ENCODE results near the gene KPNA5. TPM values are rescaled to one million over a fixed set of nuclear protein-coding genes. Genes with fewer than 3 reads are reported as not detected.

The KPNA5 gene
- total RNA-seq, 2 experiments from 2014 or later = 12.4 to 12.6 TPM

DNA sequence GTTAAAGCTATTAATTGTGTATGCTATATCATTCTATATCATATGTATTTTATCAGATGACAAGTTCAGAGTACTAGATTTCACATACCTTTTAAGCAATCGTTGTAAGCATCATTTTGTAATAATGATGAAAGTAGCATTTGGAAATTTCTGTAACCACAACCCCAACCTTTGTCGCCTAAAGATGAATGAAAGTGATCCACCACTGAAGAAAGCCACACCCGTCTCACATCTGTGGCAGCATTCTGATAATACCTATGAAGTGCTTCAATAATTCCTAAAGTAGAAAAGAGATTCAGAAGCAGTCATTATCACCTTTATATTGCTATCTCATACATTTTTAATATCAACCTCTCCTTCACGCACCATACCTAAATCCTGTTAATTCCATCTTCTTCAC is 29.1 kb upstream of the KPNA5 start:
- CTCF ChIA-PET (ENCODE audit: unreplicated experiment) = no interaction called here
- Histone ChIP-seq H3K9me3 (ENCODE audit: low read length) (no peaks in the 10 kb centered on the region), H3K9me2 (ENCODE audit: insufficient read depth, low read length) (no peaks in the 10 kb centered on the region), H3K36me3 (ENCODE audit: insufficient read depth, low read length) (peaks cover 82% of the 10 kb centered on the region), H3K27ac (ENCODE audit: low read depth, low read length, poor library complexity, severe bottlenecking) (no peak overlapping the region), H3K4me3 (ENCODE audit: low read depth, low read length, poor library complexity, severe bottlenecking) (no peak overlapping the region), H3K4me1 (ENCODE audit: insufficient read depth, low read length, poor library complexity, severe bottlenecking) (no peaks in the 10 kb centered on the region), H3K79me2 (ENCODE audit: insufficient read depth, low read depth, low read length) (no peaks in the 10 kb centered on the region; the same call in 1 of the 2 replicates), H4K20me1 (ENCODE audit: insufficient read depth, low read length) (no peaks in the 10 kb centered on the region), H2AFZ (ENCODE audit: low read length) (no peak overlapping the region), H3K4me2 (ENCODE audit: low read length) (no peak overlapping the region)
- BruUV-seq (replicated peaks) = no TSS peak
- intact Hi-C loops (cut with micrococcal nuclease; ENCODE audit: unreplicated experiment) = no loop called here
- DNase-seq (ENCODE audit: low spot score) = no peak
- POLR2A ChIA-PET = interaction anchor here (0.6 to 1.0 kb wide), 3 partner anchors 22 to 117 kb away, joined by 3 to 4 read pairs (median 3); no protein-coding TSS in a partner anchor
- TF ChIP-seq, protein P1, sequence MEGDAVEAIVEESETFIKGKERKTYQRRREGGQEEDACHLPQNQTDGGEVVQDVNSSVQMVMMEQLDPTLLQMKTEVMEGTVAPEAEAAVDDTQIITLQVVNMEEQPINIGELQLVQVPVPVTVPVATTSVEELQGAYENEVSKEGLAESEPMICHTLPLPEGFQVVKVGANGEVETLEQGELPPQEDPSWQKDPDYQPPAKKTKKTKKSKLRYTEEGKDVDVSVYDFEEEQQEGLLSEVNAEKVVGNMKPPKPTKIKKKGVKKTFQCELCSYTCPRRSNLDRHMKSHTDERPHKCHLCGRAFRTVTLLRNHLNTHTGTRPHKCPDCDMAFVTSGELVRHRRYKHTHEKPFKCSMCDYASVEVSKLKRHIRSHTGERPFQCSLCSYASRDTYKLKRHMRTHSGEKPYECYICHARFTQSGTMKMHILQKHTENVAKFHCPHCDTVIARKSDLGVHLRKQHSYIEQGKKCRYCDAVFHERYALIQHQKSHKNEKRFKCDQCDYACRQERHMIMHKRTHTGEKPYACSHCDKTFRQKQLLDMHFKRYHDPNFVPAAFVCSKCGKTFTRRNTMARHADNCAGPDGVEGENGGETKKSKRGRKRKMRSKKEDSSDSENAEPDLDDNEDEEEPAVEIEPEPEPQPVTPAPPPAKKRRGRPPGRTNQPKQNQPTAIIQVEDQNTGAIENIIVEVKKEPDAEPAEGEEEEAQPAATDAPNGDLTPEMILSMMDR (conservative IDR thresholded peaks at IDR 0.05; ENCODE audit: low read length) = no peak
- TF ChIP-seq EZH2phosphoT487 (IDR thresholded peaks at IDR 0.05; ENCODE audit: borderline replicate concordance, low read depth, low read length) = no peak

DNA sequence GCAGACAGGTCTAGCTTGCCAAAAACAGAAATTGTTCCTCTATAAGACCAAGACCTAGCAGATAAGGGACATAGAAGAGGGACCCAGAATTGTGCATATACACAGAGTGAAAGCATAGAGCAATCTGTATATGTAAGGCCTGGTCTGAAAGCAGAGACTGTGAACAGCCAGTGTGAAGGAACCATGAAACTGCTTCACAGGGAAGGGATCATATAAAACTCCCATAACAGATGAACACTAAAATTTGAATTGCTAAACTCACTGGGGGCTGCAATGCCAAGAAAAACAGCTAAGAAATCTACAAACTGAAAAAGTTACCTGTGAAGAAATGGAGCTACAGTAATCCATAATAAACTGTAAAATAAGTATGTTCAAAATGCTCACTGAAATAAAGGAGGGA is 19.4 kb upstream of the KPNA5 start:
- Histone ChIP-seq H3K4me2 (ENCODE audit: low read length) (no peak overlapping the region), H3K79me2 (ENCODE audit: insufficient read depth, low read depth, low read length) (peaks cover 72% of the 10 kb centered on the region), H2AFZ (ENCODE audit: low read length) (no peak overlapping the region), H3K4me3 (ENCODE audit: low read depth, low read length, poor library complexity, severe bottlenecking) (no peak overlapping the region), H3K9me2 (ENCODE audit: insufficient read depth, low read length) (no peaks in the 10 kb centered on the region), H3K4me1 (ENCODE audit: insufficient read depth, low read length, poor library complexity, severe bottlenecking) (peaks cover 15% of the 10 kb centered on the region), H3K27ac (ENCODE audit: low read depth, low read length, poor library complexity, severe bottlenecking) (no peak overlapping the region), H3K9me3 (ENCODE audit: low read length) (no peaks in the 10 kb centered on the region), H3K36me3 (ENCODE audit: insufficient read depth, low read length) (peaks cover 52% of the 10 kb centered on the region), H4K20me1 (ENCODE audit: insufficient read depth, low read length) (peaks cover 17% of the 10 kb centered on the region; the same call in 1 of the 2 replicates)
- TF ChIP-seq EZH2phosphoT487 (IDR thresholded peaks at IDR 0.05; ENCODE audit: borderline replicate concordance, low read depth, low read length) = no peak
- TF ChIP-seq, protein P1 (conservative IDR thresholded peaks at IDR 0.05; ENCODE audit: low read length) = no peak
- BruUV-seq (replicated peaks) = no TSS peak
- ChIA-PET CTCF (ENCODE audit: unreplicated experiment) (no interaction called here), POLR2A (interaction anchor here (0.6 to 1.3 kb wide), 6 partner anchors 11 to 605 kb away, joined by 3 to 4 read pairs (median 3); no protein-coding TSS in a partner anchor)
- no peak for DNase-seq (ENCODE audit: low spot score)
- intact Hi-C loops (cut with micrococcal nuclease; ENCODE audit: unreplicated experiment) = loop anchor here (10.0 kb wide), 2 partner anchors 247 to 387 kb away; partner anchors contain the start of gene TSPYL1

DNA sequence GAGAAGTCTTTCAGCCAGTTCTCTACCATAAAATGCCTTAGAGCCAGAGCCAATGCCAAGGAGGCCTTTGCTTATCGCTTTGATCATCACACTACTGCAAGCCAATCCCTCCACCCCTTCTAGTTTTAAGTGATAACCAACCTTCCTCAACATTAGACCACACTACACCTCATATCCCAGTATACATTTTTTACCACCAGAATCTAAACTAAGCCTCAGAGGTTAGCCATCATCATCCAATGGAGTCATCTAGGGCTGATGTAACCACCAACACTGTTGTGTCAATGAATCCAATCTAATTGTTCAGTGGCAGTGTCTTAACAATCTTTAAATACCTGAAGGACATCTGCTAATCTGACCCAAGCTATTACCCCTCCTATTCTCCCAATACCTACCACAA is 18.8 kb upstream of the KPNA5 start:
- H3K4me2 ChIP-seq (ENCODE audit: low read length) = no peak overlapping the region
- H3K79me2 ChIP-seq (ENCODE audit: insufficient read depth, low read depth, low read length) = peaks cover 78% of the 10 kb centered on the region
- DNase-seq (ENCODE audit: low spot score) = no peak
- BruUV-seq (replicated peaks) = no TSS peak
- peaks cover 22% of the 10 kb centered on the region for H3K4me1 ChIP-seq (ENCODE audit: insufficient read depth, low read length, poor library complexity, severe bottlenecking)
- no peak for TF ChIP-seq EZH2phosphoT487 (IDR thresholded peaks at IDR 0.05; ENCODE audit: borderline replicate concordance, low read depth, low read length)
- TF ChIP-seq, protein P1 (conservative IDR thresholded peaks at IDR 0.05; ENCODE audit: low read length) = no peak
- H4K20me1 ChIP-seq (ENCODE audit: insufficient read depth, low read length) = peaks cover 21% of the 10 kb centered on the region; the same call in 1 of the 2 replicates
- H3K36me3 ChIP-seq (ENCODE audit: insufficient read depth, low read length) = peaks cover 46% of the 10 kb centered on the region
- no peaks in the 10 kb centered on the region for H3K9me3 ChIP-seq (ENCODE audit: low read length)
- ChIA-PET POLR2A (interaction anchor here (0.5 to 1.3 kb wide), 3 partner anchors 13 to 51 kb away, joined by 3 read pairs; no protein-coding TSS in a partner anchor), CTCF (ENCODE audit: unreplicated experiment) (no interaction called here)
- no peak overlapping the region for H3K27ac ChIP-seq (ENCODE audit: low read depth, low read length, poor library complexity, severe bottlenecking)
- H3K9me2 ChIP-seq (ENCODE audit: insufficient read depth, low read length) = no peaks in the 10 kb centered on the region
- no peak overlapping the region for H2AFZ ChIP-seq (ENCODE audit: low read length)
- intact Hi-C loops (cut with micrococcal nuclease; ENCODE audit: unreplicated experiment) = loop anchor here (10.0 kb wide), 2 partner anchors 247 to 387 kb away; partner anchors contain the start of gene TSPYL1
- no peak overlapping the region for H3K4me3 ChIP-seq (ENCODE audit: low read depth, low read length, poor library complexity, severe bottlenecking)

Data from OCI-LY7 (cell line).